ENCODE measurements around the gene DLGAP3.

DNA sequence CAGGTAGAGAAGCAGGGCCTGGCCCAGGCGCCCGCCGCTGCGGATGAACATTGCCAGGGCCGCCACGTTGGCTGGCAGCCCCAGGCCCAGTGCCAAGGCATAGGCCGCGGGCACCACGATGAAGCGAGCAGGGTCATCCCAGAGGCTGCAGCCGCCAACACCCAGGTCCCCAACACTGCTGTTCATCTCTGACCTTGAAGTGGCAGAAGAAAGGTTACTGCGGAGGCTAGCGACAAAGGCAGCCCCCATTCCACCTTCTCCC is 47.7 kb upstream of the DLGAP3 start:
- TF ChIP-seq, protein P1, sequence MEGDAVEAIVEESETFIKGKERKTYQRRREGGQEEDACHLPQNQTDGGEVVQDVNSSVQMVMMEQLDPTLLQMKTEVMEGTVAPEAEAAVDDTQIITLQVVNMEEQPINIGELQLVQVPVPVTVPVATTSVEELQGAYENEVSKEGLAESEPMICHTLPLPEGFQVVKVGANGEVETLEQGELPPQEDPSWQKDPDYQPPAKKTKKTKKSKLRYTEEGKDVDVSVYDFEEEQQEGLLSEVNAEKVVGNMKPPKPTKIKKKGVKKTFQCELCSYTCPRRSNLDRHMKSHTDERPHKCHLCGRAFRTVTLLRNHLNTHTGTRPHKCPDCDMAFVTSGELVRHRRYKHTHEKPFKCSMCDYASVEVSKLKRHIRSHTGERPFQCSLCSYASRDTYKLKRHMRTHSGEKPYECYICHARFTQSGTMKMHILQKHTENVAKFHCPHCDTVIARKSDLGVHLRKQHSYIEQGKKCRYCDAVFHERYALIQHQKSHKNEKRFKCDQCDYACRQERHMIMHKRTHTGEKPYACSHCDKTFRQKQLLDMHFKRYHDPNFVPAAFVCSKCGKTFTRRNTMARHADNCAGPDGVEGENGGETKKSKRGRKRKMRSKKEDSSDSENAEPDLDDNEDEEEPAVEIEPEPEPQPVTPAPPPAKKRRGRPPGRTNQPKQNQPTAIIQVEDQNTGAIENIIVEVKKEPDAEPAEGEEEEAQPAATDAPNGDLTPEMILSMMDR (IDR thresholded peaks at IDR 0.05): no peak
- no peak for TF ChIP-seq POLR2A (IDR thresholded peaks at IDR 0.05)
